Testis (tissue), 3 donors: ENCODE data around the gene RNF152. TPM values are rescaled to one million over a fixed set of nuclear protein-coding genes. Genes with fewer than 3 reads are reported as not detected.
"Not testable (repeated sequence)": the region's sequence is repeated elsewhere in the genome, so short reads cannot be mapped to it uniquely, and the experiment has no call there.

Experiments used
- DNase-seq: peaks from one replicate; pipeline ENCODE4 v3.0.0-alpha.2; 2019
- H3K27ac ChIP-seq, 2 donors: fragments of 200-600 bp; sonication (generic); one replicate each; pipeline ENCODE4 v1.5.1; 2019
- H3K27me3 ChIP-seq: fragments of 200-600 bp; sonication (generic); one replicate; pipeline ENCODE4 v1.5.1; 2019
- H3K36me3 ChIP-seq: fragments of 200-600 bp; sonication (generic); one replicate; pipeline ENCODE4 v1.5.1; 2017; ENCODE audit warnings: low read depth; ENCODE audit errors: missing control alignments
- H3K4me1 ChIP-seq: fragments of 200-600 bp; sonication (generic); one replicate; pipeline ENCODE4 v1.5.1; 2019
- H3K4me3 ChIP-seq, 2 donors: fragments of 200-600 bp; sonication (generic); one replicate each; pipeline ENCODE4 v1.5.1; 2017 to 2019
- H3K9me3 ChIP-seq: fragments of 200-600 bp; sonication (generic); one replicate; pipeline ENCODE4 v1.5.1; 2017
- CTCF ChIP-seq, 3 experiments: fragments of 450-650 bp in 2 of 3; fragments of 200-600 bp in 1 of 3; sonication (generic) in 1 of 3; IDR thresholded peaks; one replicate each; pipeline ENCODE4 v1.5.1; 2016 to 2019; ENCODE audit warnings: antibody characterized with exemption in 3 of 3, mild to moderate bottlenecking in 2 of 3, moderate library complexity in 1 of 3
- POLR2A ChIP-seq: fragments of 450-650 bp; IDR thresholded peaks from one replicate; pipeline ENCODE4 v1.6.1; 2017; ENCODE audit warnings: antibody characterized with exemption, mild to moderate bottlenecking, moderate library complexity
- WGBS, 2 donors: methylation state at CpG; one replicate each; pipeline ENCODE4 v1.1.5; 2018; 5-methylcytosine and 5-hydroxymethylcytosine counted together
- intact Hi-C: fragments of 100-400 bp; cut with DNase I; formaldehyde crosslinking; loops from one replicate; pipeline ENCODE4 v1.15.1; 2023; ENCODE audit warnings: low total_unique reads
- polyA plus RNA-seq: library from polyadenylated mRNA; stranded (reverse); fragments of 350-450 nt; fragmentation: Illumina TruSeq; extraction: RNeasy Lipid Tissue Mini Kit (QIAGEN cat#74804); gene quantifications from one replicate; pipeline ENCODE4 v1.2.3, GENCODE V29; 2014; ENCODE audit warnings: low read depth, low replicate concordance; ENCODE audit not compliant: insufficient read depth
- total RNA-seq, 2 donors: library from RNA; depleted of rRNA; stranded (reverse); fragments of >200 nt; gene quantifications; one replicate each; pipeline ENCODE4 v1.2.3, GENCODE V29; 2016

Gene RNF152
- total and polyA plus RNA-seq, 3 donors from 2014 or later, result 2.3 to 20.3 (median 10.8) TPM

DNA sequence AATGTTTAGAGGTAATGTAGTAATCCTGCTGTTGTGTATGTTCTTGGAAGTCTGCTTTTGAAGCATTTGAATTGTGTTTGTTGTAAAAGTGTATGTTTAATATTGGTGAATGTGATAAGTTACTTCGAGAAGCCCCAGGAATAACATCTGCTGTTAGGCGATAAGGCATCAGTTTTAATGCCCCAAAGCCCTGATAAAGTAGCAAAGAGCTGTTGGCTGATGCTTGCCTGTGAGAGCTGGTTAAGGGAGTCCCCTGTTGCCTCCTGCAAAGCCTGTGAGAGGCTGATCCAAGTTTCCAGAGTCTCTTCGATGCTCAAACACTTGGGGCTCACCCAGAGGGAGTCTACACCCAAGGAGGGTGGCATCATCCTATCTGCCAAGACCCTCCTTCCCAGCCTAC, 110.3 kb downstream of the RNF152 start:
- Histone ChIP-seq H3K4me1 (no peaks in the 10 kb centered on the region), H3K9me3 (no peaks in the 10 kb centered on the region), H3K36me3 (no peaks in the 10 kb centered on the region), H3K27ac (no peak overlapping the region), H3K4me3 (no peak overlapping the region), H3K27me3 (no peaks in the 10 kb centered on the region)
- DNase-seq, result no peak
- 83 to 86% methylated on average over 3 of the region's 3 CpGs for WGBS, 2 donors
- TF ChIP-seq POLR2A (no peak), CTCF (IDR thresholded peaks at IDR 0.05) (no peak)
- intact Hi-C loops, result no loop called here

- H3K4me1 ChIP-seq, intact Hi-C loops, H3K27me3 ChIP-seq, H3K4me3 ChIP-seq, H3K27ac ChIP-seq, H3K9me3 ChIP-seq, H3K36me3 ChIP-seq, DNase-seq: not testable (repeated sequence)
These were observed 116.6 kb downstream of the RNF152 start for GRCh38 chr18:61776201-61776600.

- Histone ChIP-seq H3K27ac (no peak overlapping the region), H3K4me3 (no peak overlapping the region), H3K9me3 (no peaks in the 10 kb centered on the region), H3K36me3 (no peaks in the 10 kb centered on the region), H3K4me1 (peaks cover 5% of the 10 kb centered on the region), H3K27me3 (no peaks in the 10 kb centered on the region)
- no peak for TF ChIP-seq POLR2A
- no peak for TF ChIP-seq CTCF (IDR thresholded peaks at IDR 0.05)
- no peak for DNase-seq
- intact Hi-C loops, result no loop called here
These were observed 118.0 kb downstream of the RNF152 start for GRCh38 chr18:61774846-61775245.

DNA sequence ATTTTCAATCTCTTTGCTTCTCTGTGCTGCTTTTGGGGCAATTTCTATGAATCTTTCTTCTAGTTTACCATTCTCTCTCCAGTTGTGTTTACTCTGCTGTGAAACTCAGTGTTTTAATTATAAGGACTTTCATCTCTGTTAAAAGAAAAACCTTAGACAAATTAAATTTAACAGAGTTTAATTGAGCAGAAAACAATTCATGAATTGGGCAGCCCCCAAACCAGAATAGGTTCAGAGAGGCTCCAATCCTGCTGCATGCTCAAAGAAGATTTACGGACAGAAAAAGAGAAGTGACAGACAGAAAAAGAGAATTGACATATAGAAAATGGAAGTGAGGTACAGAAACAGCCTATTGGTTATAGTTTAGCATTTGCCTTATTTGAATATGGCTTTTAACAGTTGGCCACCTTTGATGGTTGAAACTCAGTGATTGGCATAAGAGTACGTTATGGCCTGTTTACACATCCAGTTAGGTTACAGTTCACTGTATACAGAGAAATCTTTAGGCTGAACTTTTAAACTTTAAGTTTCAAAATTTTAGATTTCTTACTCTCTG, 120.4 kb downstream of the RNF152 start:
- intact Hi-C loops, result no loop called here
- Histone ChIP-seq H3K27me3 (no peaks in the 10 kb centered on the region), H3K9me3 (no peaks in the 10 kb centered on the region), H3K4me1 (peaks cover 5% of the 10 kb centered on the region), H3K27ac (no peak overlapping the region), H3K4me3 (no peak overlapping the region), H3K36me3 (no peaks in the 10 kb centered on the region)
- WGBS, 2 donors, result 43 to 70% methylated on average over 2 of the region's 2 CpGs
- DNase-seq, result no peak
- no peak for TF ChIP-seq POLR2A
- no peak for TF ChIP-seq CTCF (IDR thresholded peaks at IDR 0.05)

DNA sequence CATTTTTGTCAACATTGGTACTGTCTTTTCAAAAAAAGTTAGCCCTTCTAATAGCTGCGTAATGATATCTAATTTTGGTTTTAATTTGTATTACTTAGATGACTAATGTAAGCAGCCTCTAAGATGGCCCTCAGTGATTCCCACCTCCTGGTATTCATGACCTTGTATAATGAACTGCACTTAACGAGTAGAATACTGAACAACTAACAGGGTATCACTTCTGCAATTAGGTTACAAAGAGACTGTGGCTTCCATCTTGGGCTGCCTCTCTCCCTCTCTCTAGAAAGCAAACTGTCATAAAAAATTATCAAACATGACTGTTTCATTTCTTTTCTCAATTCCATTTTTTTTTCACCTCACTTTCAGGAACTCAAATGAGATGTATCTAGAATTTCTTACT, 120.9 kb downstream of the RNF152 start:
- Histone ChIP-seq H3K4me3 (no peak overlapping the region), H3K4me1 (peaks cover 5% of the 10 kb centered on the region), H3K9me3 (no peaks in the 10 kb centered on the region), H3K27me3 (no peaks in the 10 kb centered on the region), H3K27ac (no peak overlapping the region), H3K36me3 (no peaks in the 10 kb centered on the region)
- WGBS, 2 donors, result 89 to 92% methylated on average over 2 of the region's 2 CpGs
- intact Hi-C loops, result no loop called here
- TF ChIP-seq POLR2A (no peak), CTCF (IDR thresholded peaks at IDR 0.05) (no peak)
- no peak for DNase-seq
